Adrenal gland (tissue), 5 donors: ENCODE results near the gene ATP8A2.

ENCODE experiments used
- CTCF ChIP-seq, 6 experiments: fragments of 450-650 bp in 4 of 6; fragments of 200-600 bp in 2 of 6; sonication (generic) in 1 of 6; IDR thresholded peaks; 1 replicate in 5 of 6; 2 replicates in 1 of 6; pipeline versions ENCODE4 v1.5.1 to v1.8.0; 2016 to 2021; ENCODE audit warnings: antibody characterized with exemption in 6 of 6, mild to moderate bottlenecking in 2 of 6, moderate library complexity in 1 of 6
- POLR2A ChIP-seq, 2 donors: fragments of 450-650 bp; IDR thresholded peaks; one replicate each; pipeline ENCODE4 v1.6.1; 2017; ENCODE audit warnings: antibody characterized with exemption in 2 of 2, mild to moderate bottlenecking in 2 of 2, moderate library complexity in 1 of 2
- donor health status: DM: no; HTN: no; CAD: no.

DNA sequence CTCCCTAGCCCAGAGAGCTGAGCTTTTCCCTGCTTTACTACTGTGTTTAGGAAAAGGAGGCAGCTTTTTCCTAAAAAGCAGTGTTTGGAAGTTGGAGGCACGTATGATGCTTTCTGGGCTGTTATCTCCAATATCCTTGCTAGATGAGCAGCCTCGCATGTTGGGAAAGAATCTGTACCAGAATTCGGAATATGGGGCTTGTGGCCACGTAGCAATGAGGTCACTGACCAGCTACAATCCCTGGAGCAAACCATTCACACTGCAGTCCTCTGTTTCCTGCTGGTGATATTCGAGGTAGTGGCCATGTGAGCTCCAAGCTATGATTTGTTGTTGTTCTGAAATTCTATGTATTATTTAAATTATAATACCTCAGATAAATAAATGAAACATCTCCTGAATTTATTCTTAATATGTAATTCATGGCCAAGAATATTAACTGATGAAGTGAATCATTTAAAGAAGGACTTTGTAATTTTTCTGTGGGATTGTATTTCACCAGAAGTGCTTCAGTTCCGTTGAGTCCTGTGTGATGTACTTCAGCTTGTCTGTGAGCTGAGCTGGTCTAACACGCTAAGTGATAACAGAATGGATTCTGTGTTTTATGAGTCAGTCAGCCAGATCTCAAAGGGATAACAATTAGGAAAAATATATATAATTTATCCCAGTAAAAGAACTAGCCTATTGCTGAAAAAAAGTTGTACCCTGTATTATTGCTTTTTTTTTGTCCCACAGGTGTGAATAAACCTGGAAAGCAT is 360.5 kb downstream of the ATP8A2 start:
- TF ChIP-seq POLR2A (IDR thresholded peaks at IDR 0.05), result no peak
- no peak for TF ChIP-seq CTCF (IDR thresholded peaks at IDR 0.05)
